Measurements from ENCODE around the gene NT5C1A.

The NT5C1A gene

DNA sequence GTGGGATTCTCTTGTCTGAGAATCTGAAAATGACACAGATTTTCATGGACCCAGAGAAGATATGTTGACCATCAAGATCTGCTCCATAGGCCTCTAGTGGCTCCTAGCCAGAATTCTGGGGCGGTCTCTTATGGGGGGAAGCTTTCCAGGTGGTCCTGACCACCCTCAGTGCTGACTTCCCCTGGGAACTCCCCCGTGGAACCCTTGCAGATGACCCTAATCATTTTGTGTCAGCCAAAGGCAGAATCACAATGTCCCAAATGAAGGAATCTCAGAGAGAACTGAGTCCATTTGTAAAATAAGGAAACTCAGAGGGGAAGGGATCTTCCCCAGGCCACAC, 36.1 kb downstream of the NT5C1A start:
- no peak for DNase-seq (ENCODE audit: low spot score)

DNA sequence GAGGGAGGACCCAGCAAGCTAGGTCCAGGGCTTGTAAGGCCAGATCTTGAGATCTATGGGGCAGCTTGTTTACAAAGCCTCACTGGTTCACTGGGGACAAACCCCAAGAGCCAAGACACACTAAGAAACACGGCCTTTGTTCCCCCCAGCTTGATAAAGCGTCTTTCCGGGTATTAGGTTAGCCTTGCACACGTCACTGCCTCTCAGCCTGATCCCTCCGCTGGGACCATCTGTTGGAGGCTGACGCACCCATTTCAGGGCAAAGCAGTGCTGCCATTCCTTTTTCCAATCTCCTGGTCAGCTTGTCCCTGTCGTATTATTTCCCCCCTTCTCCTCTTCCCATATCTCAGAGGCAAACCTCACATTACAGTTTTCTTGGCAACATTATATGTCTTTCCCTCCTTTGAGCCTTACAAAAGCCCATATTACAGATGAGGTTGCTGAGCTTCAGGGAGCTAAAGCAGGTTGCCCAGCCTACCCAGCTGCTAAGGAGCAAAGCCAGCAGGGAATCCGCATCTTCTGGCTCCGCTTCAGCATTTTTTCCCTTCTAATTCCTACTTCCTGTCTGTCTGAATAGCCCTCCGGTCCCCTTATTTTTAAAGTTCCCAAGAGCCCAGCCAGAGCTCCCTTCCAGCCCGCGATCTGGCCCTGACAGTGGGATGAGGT, 36.6 kb downstream of the NT5C1A start:
- no peak for DNase-seq (ENCODE audit: low spot score)

- no peak for DNase-seq (ENCODE audit: low spot score)
Observed at GRCh38 chr1:39633422-39633821, 38.5 kb downstream of the NT5C1A start.

- DNase-seq (ENCODE audit: low spot score) = no peak
Observed at GRCh38 chr1:39632682-39633417, 39.1 kb downstream of the NT5C1A start.

GRCh38 chr1:39632323-39632681, 39.6 kb downstream of the NT5C1A start:
- no peak for DNase-seq (ENCODE audit: low spot score)

DNA sequence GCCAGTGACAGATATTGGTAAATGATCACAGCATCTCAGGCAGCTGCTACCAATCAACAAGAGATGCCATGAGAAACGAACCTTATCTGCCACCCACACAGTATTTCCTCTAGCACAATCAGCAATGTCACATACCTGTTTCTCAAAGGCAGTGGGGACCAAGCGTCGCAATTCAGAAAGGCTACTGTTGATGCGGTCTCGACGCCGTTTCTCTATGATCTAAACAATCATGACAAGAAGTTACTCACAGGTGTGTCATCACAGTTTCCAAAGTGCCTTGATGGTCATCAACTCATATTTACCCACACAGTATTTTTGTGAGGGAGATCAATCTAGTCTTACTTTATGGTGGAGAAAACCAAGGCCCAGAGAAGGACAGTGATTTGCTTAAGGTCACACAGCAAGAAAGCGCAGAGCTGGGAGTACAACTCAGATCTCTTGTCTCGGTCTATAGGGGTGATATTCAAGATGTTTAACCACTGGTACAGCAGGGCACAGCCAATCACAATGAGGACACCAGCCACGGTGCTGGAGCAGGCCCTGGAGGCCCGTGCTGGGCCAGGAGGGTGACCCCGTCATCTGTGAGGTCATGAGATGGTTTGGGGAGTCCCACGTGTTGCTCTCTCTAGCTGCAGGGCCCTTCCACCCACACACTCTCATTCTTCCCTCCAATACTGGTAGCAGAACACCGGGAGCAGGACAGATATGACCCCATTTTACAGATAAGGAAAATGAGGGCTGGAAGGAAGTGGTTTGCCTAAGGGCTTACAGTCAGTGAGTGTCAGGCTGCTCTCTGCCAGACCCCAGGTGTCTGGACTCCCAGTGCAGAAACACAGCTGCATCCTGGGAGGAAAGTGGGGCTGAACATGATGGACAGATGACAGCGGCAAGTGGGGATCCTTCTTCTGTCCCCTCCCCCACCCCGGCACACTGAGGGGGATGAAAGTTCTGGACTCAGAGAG, 40.3 kb downstream of the NT5C1A start:
- DNase-seq (ENCODE audit: low spot score) = no peak

- DNase-seq (ENCODE audit: low spot score) = no peak
Observed at GRCh38 chr1:39628807-39629350, 43.0 kb downstream of the NT5C1A start.

DNA sequence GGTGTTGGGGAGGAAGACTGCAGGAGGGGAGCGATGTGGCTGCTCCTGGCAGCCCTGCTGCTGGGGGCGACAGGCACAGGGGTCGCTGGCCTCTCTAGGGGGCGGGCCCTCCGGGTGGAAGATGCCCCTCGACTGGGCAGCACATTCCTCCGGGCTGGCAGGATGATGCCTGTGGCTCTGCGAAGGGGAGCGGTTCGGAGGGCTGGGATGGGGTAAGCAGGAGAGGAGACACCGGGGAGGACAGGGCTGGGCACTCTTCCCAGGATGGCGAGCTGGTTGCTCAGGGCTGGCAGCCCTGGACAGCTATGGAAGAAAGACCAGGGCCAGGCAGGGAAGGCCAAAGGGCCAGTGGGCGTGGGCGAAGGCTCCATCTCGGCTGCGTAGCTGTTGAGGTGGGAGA, 45.3 kb downstream of the NT5C1A start:
- DNase-seq (ENCODE audit: low spot score) = no peak

DNA sequence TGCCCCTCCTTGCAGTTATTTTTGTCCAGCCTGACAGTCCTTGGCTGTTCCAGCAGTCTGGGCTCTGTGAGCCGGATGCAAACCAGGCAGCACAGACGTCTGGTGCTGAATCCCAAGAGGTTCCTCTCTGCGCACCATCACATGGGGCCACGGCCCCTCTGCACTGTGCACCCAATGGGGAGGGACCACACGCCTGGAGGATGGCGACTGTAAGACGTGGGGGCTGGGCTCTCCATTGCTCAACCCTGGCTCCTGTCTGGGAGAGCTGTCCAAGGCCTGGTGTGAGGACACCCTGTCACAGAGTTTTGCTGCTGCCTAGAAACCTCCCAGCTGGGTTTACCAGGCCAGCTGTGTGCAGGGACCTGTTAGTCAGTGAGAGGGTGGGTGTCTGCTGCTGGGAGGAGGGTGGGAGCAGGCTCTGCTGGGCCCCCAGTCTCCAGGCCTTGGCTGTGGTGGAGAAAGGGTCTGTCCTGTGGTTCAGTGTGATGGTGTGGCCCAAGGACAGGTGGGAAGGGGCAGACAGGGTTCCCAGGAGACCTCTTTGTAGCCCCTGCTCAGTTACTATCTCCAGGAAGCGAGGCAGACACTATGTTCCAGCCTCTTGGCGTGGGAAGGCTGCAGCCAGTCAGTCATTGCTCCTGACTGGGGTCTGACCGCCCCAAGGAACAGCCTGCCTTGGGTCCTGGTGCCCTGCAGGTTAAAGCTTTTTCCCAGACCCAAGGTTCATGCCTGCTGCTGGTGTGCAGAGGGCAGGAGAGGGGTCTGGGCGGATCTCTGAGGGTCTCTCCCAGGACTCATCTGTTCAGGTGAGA, 46.2 kb downstream of the NT5C1A start:
- DNase-seq (ENCODE audit: low spot score) = no peak

- DNase-seq (ENCODE audit: low spot score) = no peak
Observed at GRCh38 chr1:39625009-39625408, 46.9 kb downstream of the NT5C1A start.

- no peak for DNase-seq (ENCODE audit: low spot score)
Observed at GRCh38 chr1:39623053-39623452, 48.9 kb downstream of the NT5C1A start.

GRCh38 chr1:39622427-39622826, 49.5 kb downstream of the NT5C1A start:
- DNase-seq (ENCODE audit: low spot score) = no peak

GRCh38 chr1:39620659-39621165, 51.2 kb downstream of the NT5C1A start:
- no peak for DNase-seq (ENCODE audit: low spot score)

DNA sequence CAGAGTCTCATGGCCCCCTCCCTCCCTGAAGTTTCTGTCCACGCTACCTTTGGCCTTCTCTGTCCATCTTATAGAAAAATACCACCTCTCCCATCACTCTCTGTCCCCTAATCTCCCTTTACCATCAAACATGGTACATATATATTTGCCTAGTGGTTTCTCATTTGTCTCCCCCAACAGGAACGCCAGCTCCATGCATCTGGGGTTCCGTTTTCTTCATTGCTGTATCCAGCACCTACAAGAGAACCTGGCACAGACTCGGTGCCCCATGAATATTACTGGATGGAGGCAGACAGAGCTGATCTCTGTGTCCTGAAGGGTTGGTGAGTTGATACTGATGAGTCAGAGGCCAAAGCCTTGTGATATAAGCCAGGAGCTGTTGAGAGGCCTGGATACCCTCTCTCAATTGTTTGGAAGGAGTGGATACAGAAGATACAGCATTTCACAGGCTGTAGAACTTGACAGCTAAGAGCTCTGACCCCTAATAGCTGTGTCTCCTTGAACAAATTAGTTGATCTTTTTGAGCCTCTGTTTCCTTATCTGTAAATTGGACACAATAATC, 54.3 kb downstream of the NT5C1A start:
- DNase-seq (ENCODE audit: low spot score) = no peak

DNA sequence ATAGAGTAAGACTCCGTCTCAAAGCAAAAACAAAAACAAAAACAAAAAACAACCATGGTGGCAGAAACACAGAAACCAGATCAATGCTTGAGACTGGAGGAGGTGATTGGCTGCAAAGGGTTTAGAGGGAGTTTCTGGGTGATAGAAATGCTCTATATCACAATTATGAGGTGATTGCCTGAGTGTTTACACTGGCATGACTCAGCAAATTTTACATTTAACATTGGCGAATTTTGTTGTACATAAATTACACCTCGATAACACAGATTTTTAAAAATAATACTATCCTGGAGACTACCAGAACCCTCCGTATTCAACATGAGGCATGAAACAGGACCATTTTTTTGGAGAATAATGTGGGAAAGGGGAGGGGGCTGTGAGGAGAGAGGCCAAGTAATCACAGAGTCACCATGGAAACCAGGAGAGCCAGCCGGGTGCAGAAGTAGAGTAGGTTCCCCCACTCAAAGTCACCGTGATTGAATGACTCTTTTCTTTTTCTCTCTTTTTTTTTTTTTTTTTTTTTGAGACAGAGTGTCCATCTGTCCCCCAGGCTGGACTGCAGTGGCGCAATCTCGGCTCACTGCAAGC, 56.7 kb downstream of the NT5C1A start:
- DNase-seq (ENCODE audit: low spot score) = no peak

GRCh38 chr1:39614488-39614887, 57.4 kb downstream of the NT5C1A start:
- no peak for DNase-seq (ENCODE audit: low spot score)

DNA sequence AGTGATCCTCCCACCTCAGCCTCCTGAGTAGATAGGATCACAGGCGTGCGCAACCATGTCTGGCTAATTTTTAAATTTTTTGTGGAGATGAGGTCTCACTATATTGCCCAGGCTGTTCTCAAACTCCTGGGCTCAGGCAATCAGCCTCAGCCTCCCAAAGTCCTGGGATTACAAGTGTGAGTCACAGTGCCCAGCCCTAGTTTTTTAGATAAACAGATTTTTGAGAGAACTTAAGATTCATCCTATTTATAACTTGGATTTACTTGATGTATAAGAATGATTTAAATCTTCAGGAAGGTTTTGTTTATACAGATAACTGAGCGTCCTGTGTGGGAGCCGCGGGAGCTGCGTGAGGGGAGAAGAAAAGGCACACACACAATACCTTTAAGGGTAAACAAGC, 58.7 kb downstream of the NT5C1A start:
- DNase-seq (ENCODE audit: low spot score) = no peak

- peak; percentile 83 for DNase-seq (ENCODE audit: low spot score)
Observed at GRCh38 chr1:39609618-39610331, 62.1 kb downstream of the NT5C1A start.
